Psoas muscle (tissue), 8 donors: ENCODE data around the gene UBAP2. TPM values are rescaled to one million over a fixed set of nuclear protein-coding genes. Genes with fewer than 3 reads are reported as not detected.

Source experiments
- ATAC-seq, 4 donors: fragments of 200-7000 bp; cut with Tn5 transposase; one replicate each; pipeline ENCODE4 v1.9.1; 2020; ENCODE audit warnings: moderate library complexity in 3 of 4, mild to moderate bottlenecking in 2 of 4
- DNase-seq, 2 donors: peaks; one replicate each; pipeline ENCODE4 v3.0.0-alpha.2; 2020
- H3K27ac ChIP-seq: fragments of 200-600 bp; one replicate; pipeline ENCODE4 v1.8.0; 2022
- H3K27me3 ChIP-seq, 3 donors: fragments of 200-600 bp in 1 of 3; one replicate each; pipeline versions ENCODE4 v1.6.1 to v1.8.0; 2013 to 2022; ENCODE audit warnings: low read length in 2 of 3, mild to moderate bottlenecking in 2 of 3, moderate library complexity in 1 of 3; ENCODE audit not compliant: insufficient read depth in 3 of 3
- H3K36me3 ChIP-seq, 2 donors: fragments of 200-600 bp in 1 of 2; one replicate each; pipeline versions ENCODE4 v1.6.1 to v1.8.0; 2013 to 2022; ENCODE audit warnings: low read depth in 1 of 2, mild to moderate bottlenecking in 1 of 2, moderate library complexity in 1 of 2; ENCODE audit not compliant: insufficient read depth in 1 of 2
- H3K4me1 ChIP-seq: fragments of 200-600 bp; one replicate; pipeline ENCODE4 v1.8.0; 2022
- H3K4me3 ChIP-seq: fragments of 200-600 bp; one replicate; pipeline ENCODE4 v1.8.0; 2022; ENCODE audit warnings: mild to moderate bottlenecking
- H3K9me3 ChIP-seq: fragments of 200-600 bp; one replicate; pipeline ENCODE4 v1.8.0; 2022
- WGBS, 3 donors: extraction: QIAGEN DNeasy Blood & Tissue Kit; methylation state at CpG; one replicate each; pipeline versions ENCODE4 v1.1.6 to v1.1.7; 2013; 5-methylcytosine and 5-hydroxymethylcytosine counted together
- intact Hi-C, 2 donors: fragments of 100-400 bp; cut with DNase I; formaldehyde crosslinking; loops; one replicate each; pipeline versions ENCODE4 v1.11.0 to v1.14.2; 2022
- long read RNA-seq, 2 donors: library from polyadenylated mRNA; unstranded; transcript quantifications; one replicate each; pipeline ENCODE4 v2.0.0, GENCODE V29; 2021
- polyA plus RNA-seq, 3 donors: library from polyadenylated mRNA; stranded (reverse); fragments of 200-250 nt; gene quantifications; one replicate each; pipeline ENCODE4 v1.2.3, GENCODE V29; 2013
- total RNA-seq, 4 donors: library from RNA; stranded (reverse); fragmentation: NEBNext Ultra II Directional in 2 of 4; extraction: Animal tissue kit (Norgen Biotek cat#: 25700) in 2 of 4; gene quantifications; one replicate each; pipeline versions ENCODE4 v1.2.1 to v1.2.4, GENCODE V29; 2021 to 2023
- TF ChIP-seq, protein P1 (sequence below): fragments of 200-600 bp; IDR thresholded peaks from one replicate; pipeline ENCODE4 v1.8.0; 2022; ENCODE audit warnings: antibody characterized with exemption
- donor health status: healthy with polysubstance abuse.
- donor health status: DM: no; HTN: no; CAD: no; lungs with moderate emphysema.
- donor health status: Bipolar disorder and iron deficiency.
- donor health status: healthy.
- donor health status: DM: yes; HTN: yes; CAD: no.
- donor health status: DM: no; HTN: no; CAD: no.
- donor health status: DM: no; HTN: no; CAD: no.
- donor health status: DM: yes; HTN: yes; CAD: no.

The UBAP2 gene, protein sequence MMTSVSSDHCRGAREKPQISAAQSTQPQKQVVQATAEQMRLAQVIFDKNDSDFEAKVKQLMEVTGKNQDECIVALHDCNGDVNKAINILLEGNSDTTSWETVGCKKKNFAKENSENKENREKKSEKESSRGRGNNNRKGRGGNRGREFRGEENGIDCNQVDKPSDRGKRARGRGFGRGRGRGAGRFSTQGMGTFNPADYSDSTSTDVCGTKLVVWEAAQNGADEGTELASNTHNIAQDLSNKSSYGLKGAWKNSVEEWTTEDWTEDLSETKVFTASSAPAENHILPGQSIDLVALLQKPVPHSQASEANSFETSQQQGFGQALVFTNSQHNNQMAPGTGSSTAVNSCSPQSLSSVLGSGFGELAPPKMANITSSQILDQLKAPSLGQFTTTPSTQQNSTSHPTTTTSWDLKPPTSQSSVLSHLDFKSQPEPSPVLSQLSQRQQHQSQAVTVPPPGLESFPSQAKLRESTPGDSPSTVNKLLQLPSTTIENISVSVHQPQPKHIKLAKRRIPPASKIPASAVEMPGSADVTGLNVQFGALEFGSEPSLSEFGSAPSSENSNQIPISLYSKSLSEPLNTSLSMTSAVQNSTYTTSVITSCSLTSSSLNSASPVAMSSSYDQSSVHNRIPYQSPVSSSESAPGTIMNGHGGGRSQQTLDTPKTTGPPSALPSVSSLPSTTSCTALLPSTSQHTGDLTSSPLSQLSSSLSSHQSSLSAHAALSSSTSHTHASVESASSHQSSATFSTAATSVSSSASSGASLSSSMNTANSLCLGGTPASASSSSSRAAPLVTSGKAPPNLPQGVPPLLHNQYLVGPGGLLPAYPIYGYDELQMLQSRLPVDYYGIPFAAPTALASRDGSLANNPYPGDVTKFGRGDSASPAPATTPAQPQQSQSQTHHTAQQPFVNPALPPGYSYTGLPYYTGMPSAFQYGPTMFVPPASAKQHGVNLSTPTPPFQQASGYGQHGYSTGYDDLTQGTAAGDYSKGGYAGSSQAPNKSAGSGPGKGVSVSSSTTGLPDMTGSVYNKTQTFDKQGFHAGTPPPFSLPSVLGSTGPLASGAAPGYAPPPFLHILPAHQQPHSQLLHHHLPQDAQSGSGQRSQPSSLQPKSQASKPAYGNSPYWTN
- total RNA-seq (10 to 100 TPM; 31.5 to 46.3 (median 44.2) TPM), polyA plus RNA-seq (10 to 100 TPM; 14.4 to 18.7 (median 18.1) TPM)
- long read RNA-seq, donor 1, full-length matches to known transcripts = 3 of 14 reads
- long read RNA-seq, donor 1, partial matches to known transcripts = 7 of 14 reads
- long read RNA-seq, donor 1, other reads (novel, unspliced or antisense) = 4 of 14 reads
- long read RNA-seq, donor 2, full-length matches to known transcripts = 12 of 48 reads
- long read RNA-seq, donor 2, partial matches to known transcripts = 25 of 48 reads
- long read RNA-seq, donor 2, other reads (novel, unspliced or antisense) = 11 of 48 reads

DNA sequence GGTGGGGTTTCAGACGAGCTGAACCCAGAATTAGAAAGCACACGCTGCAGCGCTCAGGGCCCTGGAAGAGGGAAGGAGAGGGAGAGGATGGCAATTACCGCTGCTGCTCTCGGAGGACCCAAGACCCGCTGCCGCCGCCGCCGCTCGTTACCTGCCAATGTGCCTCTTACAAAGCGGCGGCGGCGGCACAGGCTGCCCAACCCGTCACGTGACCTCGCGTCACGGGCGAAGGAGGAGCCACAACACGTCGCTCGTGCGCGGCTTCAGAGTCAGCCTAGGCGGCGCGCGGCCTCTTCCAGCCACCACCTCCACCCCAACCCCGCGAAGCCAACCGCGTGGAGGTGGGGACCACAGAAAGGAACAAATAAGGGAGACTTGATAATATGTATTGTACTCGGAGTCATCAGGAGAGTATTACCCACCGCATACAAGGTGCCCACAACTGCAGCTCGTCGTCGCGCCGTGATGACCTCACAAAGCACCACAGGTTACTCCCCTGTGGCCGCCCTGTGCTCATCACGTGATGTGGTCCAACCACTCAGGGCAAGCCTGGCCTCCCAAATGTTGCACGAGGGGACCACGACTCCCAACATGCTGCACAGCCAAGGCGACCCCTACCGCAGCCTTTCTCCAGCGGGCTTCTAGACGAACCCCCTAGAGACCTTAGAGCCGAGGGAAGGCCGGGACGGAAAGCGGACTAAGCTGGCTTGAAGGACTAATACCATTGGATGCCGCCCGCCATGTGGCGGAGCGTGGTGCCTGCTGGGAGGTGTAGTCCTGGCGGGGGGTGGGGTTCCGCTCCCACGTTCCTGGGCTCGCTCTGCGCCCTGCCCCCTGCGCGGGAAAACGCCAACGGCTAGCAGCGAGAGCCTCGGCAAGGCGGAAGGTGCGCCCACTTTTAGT lies at the start of gene UBAP2:
Gene UBAP2 (minus strand): TSS at position 161 of the 903 bp plus-strand sequence. CDS start 31,739 bp downstream, outside the sequence.
- DNase-seq = peak; percentile 97 to 99
- H3K4me1 ChIP-seq = peaks cover 22% of the 10 kb centered on the region
- intact Hi-C loops = loop anchor here in 1 of 2 donors (5.0 to 10.0 kb wide), 2 partner anchors 38 to 64 kb away; no protein-coding TSS in a partner anchor
- H3K27me3 ChIP-seq = no peaks in the 10 kb centered on the region
- TF ChIP-seq, protein P1, sequence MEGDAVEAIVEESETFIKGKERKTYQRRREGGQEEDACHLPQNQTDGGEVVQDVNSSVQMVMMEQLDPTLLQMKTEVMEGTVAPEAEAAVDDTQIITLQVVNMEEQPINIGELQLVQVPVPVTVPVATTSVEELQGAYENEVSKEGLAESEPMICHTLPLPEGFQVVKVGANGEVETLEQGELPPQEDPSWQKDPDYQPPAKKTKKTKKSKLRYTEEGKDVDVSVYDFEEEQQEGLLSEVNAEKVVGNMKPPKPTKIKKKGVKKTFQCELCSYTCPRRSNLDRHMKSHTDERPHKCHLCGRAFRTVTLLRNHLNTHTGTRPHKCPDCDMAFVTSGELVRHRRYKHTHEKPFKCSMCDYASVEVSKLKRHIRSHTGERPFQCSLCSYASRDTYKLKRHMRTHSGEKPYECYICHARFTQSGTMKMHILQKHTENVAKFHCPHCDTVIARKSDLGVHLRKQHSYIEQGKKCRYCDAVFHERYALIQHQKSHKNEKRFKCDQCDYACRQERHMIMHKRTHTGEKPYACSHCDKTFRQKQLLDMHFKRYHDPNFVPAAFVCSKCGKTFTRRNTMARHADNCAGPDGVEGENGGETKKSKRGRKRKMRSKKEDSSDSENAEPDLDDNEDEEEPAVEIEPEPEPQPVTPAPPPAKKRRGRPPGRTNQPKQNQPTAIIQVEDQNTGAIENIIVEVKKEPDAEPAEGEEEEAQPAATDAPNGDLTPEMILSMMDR = no peak
- peak within 1 kb of the TSS; percentile 98 for H3K27ac ChIP-seq
- WGBS, 3 donors = 0% methylated on average over 62 to 70 of the region's 70 CpGs
- peak within 1 kb of the TSS; percentile 94 for H3K4me3 ChIP-seq
- H3K36me3 ChIP-seq = peaks cover 0 to 7% of the 10 kb centered on the region in 2 donors
- H3K9me3 ChIP-seq = no peaks in the 10 kb centered on the region
- ATAC-seq = peak; percentile 92 to 95 (median 93)

DNA sequence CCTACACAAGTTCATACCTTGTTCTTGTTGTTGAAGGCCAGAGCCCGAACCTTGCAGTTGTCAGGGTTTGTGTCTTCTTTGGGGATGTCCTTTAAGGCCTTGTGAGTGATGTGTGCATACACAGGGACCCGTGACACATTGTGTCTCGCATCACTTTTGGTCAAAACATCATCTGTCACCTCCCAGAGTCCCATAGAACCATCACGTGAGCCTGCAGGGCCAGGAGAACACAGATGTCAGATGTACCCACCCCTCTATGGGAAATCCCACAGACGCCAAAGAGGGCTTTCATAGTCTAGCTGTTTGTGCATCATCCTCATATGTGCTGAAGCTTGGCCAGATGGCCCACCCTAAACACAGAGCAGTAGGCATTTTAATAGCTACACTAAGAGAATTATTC lies 49.6 kb upstream of the UBAP2 start:
- H3K4me3 ChIP-seq = no peak overlapping the region
- ATAC-seq (no peak), DNase-seq (no peak)
- intact Hi-C loops = no loop called here
- no peaks in the 10 kb centered on the region for H3K4me1 ChIP-seq
- 82 to 83% (median 83%) methylated on average over 5 of the region's 5 CpGs for WGBS, 3 donors
- H3K27me3 ChIP-seq = no peaks in the 10 kb centered on the region
- no peaks in the 10 kb centered on the region for H3K9me3 ChIP-seq
- TF ChIP-seq, protein P1 = no peak
- peaks cover 14 to 95% of the 10 kb centered on the region in 2 donors for H3K36me3 ChIP-seq
- H3K27ac ChIP-seq = no peak overlapping the region

DNA sequence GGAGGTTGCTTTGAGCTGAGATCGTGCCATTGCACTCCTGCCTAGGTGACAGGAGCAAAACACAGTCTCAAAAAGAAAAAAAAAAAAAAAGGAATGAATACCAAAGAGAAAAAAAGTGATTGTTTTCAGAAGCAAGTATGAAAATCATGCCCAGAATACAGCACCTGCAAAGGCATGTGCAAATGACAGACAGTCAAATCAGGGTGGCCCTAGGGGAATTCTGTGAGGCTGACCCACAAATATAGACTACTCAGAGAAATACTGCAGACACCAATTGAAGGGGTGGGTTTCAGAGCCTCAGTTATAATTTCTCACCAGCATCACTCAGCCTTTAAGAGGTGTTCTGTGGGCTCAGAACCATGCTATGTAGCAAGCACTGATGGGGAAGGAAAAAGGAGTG lies 49.2 kb upstream of the UBAP2 start:
- 96 to 100% (median 97%) methylated on average over 1 of the region's 1 CpG for WGBS, 3 donors
- no peak for DNase-seq
- H3K4me1 ChIP-seq = no peaks in the 10 kb centered on the region
- no peaks in the 10 kb centered on the region for H3K27me3 ChIP-seq
- no peak overlapping the region for H3K4me3 ChIP-seq
- no peak overlapping the region for H3K27ac ChIP-seq
- intact Hi-C loops = no loop called here
- ATAC-seq = no peak
- peaks cover 14 to 95% of the 10 kb centered on the region in 2 donors for H3K36me3 ChIP-seq
- TF ChIP-seq, protein P1 = no peak
- H3K9me3 ChIP-seq = no peaks in the 10 kb centered on the region
